Activated CD4-positive, alpha-beta T cell treated with anti-CD3 and anti-CD28 coated beads, Interleukin-2, amount 50 U/mL, for 16 hours (primary cell): Measurements from ENCODE around the gene CASQ2.
A peak's percentile ranks its signal among the peaks of the same experiment; 100 is the strongest.

Experiments
- DNase-seq: peaks from one replicate; pipeline ENCODE4 v3.0.0-alpha.2; 2020

Gene CASQ2

DNA sequence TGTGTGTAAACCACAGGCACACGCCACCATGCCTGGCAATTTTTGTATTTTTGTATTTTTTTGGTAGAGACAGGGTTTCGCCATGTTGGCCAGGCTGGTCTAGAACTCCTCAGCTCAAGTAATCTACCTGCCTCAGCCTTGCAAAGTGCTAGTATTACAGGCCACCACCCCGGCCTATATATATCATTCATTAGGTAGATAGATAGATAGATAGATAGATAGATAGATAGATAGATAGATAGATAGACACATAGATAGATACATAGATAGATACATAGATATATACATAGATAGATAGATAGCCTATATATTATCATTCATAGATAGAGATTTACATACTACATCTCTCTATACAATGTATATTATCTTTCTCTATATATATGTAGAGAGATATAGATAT, 80.8 kb downstream of the CASQ2 start:
- DNase-seq, result no peak

DNA sequence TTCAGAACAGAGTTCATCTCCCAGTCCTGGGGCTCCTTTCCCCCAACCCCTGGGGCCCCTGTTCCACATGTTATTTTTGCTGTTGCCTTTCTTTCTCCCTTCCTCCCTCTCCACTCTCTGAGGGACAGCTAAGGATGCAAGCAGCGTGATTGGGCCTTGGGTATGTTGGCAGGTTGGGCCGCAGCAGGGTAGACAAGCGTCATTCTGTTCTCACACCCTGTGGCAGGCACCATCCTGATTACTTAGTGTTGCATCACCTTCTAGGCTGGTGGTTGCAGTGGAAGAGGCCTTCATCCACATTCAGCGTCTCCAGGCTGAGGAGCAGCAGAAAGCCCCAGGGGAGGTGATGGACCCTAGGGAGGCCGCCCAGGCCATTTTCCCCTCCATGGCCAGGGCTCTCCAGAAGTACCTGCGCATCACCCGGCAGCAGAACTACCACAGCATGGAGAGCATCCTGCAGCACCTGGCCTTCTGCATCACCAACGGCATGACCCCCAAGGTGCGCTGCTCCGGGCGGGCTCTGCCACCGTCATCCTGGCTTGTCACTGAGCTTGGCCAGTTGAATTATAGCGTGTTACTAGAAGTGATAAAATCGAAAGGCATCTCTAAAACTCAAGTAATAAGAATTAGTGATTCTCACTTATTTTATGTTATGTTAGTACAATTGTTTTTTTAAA, 83.3 kb downstream of the CASQ2 start:
- DNase-seq, result no peak

DNA sequence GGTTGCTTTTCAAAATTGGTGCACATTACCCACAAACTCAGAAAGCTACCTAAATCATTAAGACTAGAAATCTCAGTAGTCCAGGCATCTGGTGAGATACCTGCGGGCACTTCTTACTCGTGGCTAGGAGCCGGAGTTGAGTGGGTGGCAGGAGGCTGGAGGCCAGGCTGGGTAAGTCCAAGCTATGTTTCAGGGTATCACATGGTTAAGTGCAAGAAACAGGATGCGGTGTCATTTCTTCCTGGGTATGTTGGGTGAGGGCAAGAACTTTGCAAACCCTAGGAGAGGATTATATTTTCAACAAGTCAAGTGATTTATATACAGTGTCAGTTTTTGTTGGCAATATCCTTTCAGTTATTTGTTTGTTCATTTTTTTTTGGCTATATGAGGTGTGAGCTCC, 85.7 kb downstream of the CASQ2 start:
- DNase-seq, result no peak

DNA sequence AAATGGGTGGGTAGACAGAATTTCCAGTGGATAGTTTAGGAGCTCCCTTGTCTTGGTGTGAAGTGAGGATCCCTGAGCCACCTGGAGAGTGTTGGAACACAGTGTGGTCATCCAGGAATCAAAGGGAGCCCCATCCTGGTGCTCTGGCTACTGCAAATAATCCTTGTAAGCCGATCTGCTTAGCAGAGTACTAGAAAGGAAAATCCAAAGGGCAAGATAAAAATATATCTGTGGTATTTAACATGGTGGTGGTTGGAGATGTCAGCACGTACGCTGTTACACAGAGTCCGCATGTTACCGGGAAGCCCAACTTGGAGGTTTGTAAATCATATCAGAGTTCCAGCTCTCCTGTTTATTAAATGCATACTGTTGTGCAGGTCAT, 87.8 kb downstream of the CASQ2 start:
- no peak for DNase-seq

DNA sequence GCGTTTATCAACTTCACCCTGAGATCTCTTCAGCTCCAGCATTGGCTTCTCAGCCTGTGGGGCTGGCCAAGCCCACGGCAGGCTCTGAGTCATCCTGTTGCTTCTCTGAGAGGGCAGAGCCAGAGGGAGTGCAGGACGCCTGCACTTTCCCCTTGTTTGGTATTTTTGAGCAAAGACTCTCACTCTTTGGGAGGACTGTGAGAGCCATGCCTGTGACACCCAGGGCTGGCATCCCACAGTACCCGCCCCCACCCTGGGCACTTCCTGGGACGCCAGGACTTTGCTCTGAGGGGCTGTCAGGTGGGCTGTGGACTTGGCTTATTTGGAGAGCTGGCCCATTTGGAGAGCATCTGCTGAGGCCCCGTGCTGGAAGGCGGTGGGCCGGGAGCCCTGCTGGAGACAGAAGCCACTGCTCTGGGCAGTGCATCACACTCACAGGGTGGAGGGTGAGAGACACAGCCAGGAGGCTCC, 89.3 kb downstream of the CASQ2 start:
- no peak for DNase-seq

DNA sequence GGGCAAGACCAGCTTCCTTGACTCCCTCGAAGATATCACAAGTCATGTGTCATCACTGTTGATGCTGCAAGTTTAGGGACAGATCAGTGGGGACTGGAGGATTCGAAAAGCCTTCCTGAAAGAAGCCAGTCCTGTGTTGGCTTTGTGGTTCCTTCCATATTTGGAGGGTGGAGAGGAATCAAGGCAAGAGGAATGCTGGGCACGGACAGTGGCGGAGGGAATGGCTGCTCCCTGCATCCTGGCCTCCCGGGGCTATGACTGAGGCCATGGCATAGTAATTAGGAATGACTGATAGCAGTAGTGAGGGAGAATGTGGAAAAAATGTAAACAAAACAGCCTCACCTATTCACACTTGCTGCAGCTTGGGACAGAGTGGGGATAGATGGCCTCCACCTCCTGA, 90.4 kb downstream of the CASQ2 start:
- no peak for DNase-seq

DNA sequence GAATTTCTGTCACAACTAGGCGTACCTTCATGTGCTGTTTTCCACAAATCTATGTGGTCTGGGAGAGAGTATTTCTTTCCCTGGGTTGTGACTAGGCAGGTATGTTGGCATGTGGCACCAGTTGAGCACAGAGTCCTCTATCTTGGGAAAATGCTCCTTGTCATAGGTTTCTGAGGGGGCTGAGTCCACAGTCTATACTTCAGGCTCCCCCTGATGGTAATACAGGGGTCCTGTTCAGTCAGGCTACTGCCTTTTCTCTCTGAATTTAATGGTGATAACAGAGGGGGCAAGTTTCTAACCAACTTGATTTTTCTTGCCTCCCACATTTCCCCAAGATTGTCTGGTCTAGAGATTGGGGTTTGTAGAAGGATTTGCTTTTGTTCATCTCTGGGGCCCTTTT, 90.9 kb downstream of the CASQ2 start:
- DNase-seq, result no peak

DNA sequence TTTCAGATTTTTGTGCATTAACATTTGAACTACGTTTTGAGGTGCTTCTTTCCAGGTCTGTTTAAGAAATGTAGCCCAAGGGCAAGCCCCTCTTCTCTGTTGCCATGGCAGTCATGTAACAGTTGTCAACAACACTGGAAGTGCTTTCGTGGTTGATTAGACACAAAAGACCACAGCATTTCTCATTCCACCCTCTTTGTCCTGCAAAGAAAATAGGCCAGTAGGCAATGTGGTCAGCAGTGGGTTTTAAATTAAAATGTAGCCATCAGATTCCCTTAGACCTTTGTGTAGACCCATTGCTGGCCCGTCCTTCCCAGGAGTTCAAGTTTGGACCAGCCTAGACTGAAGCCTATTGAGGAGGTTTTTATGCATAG, 91.3 kb downstream of the CASQ2 start:
- DNase-seq, result no peak

DNA sequence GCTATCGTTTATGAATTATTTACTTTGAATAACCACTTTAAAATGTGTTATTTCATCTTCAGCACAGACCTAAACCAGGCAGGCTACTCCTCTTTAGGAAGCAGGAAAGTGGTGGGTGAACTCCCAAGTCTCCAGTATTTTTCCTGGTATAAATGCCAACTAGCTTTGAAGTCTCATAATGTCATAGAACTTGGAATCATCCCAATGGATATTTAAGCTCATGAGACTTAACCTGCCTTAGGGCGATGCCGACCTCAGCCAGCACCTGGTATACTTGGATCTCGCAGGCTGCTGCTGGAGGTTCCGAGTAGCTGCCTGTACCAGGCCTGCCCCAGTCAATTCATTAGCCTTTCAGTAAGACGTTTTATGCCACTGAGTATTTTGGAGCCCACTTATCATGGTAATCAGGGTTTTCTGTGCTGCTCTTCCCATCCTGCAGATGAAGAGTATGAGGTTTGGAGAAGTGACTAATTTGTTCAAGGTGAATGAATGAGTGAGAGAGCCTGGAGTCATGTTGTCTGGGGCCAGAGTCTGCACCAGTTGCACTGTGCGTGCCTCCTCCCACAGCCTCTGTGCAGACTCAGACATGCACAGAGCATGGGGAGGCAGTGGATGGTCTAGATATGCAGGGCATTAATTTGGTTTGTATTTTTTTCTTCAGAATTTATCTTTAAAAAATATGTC, 91.9 kb downstream of the CASQ2 start:
- DNase-seq, result no peak

DNA sequence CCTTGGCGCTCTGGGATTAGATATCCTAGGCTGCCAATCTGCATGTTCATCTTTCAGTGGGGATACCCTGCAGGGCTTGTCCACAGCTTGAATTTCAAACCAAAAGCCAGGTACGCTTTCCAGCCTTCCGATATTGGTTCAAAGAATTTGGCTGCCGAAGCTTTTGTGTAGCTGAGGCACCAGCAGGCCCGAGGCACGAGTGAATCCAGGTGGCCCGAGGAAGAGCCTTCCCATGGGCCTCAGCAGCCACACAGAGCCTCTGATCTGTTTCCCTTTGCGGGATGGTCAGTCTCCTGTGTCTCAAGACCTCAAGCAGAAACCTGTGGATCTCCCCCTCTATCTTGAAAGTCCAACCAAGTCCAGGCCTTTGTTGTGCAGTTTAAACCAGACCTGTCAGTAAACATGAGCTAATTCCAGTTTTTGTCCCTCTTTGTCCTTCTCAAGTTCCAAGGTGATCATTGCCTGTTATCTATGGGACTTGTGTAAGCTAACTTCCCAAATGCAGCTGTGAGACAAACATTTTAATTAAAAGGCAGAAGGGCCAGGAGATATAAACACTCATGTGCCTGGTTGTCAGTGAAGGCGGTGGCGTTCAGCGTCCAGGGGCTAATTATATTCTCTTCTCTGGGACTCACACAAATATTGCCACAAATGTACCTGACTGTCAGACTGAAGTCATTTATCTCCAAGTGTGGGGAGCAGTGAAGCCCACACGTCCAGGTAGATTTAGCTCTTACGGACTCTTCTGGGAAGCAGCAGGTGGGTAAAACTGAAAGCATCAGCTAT, 96.1 kb downstream of the CASQ2 start:
- no peak for DNase-seq

DNA sequence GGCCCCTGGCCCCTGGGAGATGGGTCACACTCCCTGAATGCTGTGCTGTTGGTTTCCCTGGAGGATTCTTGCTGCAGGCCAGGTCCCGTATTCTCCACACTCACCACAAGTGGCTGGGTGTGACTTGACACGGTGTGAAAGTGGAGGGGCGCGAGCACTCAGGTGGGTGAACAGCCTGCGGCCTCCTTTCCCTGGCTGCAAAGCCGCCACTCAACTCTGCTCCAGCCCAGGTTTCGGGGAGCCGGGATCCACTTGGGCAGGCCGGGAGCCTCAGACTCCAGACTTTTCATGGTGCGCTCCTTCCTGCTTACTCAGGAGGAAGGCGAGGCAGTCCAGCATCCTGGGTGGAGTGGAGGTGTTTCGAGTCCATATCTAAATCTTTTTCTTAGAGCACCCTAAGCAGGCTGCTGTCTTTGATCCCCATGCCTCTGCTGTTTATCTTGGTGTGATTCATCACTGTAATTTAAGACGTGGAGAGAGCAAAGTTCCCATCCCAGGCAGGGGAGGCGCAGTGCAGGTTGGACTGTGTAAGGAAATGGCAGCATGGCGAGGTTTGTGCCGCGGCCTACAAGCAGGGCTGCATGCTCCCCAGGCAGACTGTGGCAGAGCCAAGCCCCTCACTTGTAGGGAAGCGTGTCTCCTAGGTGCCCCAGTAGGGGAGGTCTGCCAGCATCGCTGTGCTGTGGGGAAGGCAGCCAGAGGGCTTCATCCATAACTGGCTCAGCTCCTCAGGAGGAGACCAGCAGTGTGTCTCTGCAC, 97.2 kb downstream of the CASQ2 start:
- DNase-seq, result no peak

DNA sequence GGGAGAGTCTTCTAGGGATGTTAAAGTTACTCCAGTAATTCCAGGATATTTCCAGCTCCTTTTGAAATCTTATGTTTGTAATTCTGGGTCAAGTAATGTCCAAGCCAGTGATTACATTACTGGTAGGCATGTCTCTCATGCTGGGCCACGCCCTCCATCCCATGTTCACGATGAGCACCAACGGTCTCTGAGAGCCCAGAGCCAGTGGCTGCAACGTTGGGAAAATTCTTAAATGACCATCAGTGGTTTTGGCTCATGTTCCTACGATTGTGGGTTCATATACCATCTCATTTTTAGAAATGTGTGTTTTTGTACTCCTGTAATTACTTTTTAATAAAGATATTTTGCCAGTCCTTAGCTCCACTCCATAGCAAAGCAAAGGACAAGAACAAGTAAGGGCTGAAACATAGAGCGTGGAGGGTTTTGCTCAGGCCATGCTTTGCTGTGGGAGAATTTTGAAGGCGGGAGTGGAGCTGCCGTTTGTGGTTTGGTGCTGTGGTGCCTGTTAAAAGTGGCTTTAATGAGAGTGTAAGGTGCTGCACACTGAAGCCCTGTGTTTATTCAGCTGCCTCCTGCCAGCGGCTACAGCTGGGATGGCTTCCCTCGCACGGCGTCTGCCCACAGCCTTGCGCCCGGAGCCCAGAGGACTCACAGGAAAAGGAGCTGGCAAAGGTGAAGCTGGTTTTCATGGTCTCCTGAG, 97.9 kb downstream of the CASQ2 start:
- no peak for DNase-seq

DNA sequence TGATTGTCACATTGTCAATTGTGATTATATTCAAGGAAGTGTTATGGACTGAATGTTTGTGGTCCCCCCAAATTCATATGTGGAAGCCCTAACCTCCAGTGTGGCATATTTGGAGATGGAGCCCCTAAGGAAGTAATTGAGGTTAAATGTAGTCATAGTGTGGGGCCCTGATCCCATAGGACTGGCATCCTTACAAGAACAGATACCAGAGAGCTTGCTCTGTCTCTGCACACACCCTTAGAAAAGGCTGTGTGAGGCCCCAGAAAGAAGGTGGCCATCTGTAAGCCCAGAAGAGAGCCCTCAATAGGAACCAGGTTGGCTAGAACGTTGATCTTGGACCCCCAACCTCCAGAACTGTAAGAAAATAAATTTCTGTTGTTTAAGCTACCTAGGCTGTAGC, 98.6 kb downstream of the CASQ2 start:
- DNase-seq, result no peak

DNA sequence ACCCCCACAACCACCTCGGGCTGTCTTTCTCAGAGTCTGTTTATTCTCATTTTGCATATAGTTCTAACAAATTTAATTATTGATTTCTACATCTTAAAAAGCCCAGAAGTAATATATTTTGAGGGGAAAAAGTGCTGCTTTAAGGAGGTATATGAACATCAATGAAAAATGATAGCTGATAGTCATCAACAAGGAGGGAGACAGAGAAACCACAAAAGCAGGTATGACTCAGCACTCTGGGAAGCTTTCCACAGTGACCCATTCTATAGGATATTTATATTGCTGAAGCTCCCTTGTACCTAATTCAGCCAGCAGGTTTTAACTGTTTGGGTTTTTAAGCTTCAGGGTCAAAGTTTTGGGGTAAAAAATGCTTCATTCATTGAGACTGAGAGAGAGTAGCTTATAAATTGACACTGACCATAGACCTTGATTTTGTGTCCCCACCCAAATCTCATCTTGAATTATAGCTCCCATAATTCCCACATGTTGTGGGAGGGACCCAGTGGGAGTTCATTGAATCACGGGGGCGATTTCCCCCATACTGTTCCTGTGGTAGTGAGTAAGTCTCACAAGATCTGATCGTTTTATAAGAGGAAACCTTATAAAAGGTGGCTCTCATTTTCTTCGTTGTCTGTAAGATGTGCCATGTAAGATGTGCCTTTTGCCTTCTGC, 99.4 kb downstream of the CASQ2 start:
- DNase-seq, result peak; percentile 32

DNA sequence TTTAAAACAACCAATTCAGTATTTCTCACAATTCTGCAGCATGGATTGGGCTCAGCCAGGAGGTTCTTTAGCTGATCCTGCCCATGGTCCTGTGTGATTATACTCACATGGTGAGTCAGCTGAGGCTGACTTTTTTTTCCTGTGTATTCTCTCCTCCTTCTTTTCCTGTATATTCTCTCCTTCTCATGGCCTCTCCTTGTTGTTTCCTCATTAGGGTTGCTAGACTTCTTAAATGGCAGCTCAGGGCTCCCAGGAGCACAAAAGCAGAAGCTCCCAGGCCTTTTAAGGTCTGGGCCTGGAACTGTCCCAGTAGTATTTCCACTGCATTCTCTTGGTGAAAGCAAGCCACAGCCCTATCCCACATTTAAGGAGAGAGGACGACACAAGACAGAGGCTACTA, 99.9 kb downstream of the CASQ2 start:
- DNase-seq, result no peak

DNA sequence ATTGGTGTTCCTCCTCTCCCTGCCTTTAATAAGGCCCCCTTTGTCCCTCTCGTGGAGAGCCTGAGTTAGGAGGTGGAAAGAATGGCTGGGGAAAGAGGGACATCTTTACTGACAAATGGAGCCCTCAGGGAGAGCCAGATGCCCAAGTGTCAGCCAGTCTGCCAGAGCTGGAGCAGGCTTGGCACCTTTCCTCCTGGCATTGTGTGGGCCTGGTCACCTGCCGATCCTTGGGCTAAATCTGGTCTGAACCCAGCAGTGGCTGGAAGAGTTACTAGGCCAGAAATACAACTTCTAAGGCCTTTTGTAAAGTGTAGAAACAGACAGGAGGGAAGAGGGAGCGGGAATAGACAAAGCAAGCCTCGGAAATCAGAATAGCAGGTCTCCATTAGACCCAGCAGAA, 101.8 kb downstream of the CASQ2 start:
- DNase-seq, result no peak

DNA sequence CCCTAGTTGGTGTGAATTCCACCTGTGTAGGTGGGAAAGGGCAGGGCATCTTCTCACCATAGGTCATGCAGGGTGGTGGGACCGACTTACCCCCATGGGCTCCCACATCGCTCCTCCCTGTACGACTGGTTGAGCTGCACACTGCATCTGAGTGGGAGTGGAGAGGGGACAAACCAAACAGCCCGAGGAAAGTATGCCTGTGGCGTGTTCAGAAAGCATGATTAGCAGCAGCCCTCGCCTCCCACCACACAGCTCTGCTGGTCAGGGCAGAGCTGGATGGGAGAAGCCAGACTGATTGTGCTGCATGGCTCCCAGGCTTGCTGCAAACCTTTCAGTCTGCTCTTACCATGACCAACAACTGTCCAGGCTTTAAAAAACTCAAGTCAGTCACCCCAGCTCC, 102.3 kb downstream of the CASQ2 start:
- no peak for DNase-seq

DNA sequence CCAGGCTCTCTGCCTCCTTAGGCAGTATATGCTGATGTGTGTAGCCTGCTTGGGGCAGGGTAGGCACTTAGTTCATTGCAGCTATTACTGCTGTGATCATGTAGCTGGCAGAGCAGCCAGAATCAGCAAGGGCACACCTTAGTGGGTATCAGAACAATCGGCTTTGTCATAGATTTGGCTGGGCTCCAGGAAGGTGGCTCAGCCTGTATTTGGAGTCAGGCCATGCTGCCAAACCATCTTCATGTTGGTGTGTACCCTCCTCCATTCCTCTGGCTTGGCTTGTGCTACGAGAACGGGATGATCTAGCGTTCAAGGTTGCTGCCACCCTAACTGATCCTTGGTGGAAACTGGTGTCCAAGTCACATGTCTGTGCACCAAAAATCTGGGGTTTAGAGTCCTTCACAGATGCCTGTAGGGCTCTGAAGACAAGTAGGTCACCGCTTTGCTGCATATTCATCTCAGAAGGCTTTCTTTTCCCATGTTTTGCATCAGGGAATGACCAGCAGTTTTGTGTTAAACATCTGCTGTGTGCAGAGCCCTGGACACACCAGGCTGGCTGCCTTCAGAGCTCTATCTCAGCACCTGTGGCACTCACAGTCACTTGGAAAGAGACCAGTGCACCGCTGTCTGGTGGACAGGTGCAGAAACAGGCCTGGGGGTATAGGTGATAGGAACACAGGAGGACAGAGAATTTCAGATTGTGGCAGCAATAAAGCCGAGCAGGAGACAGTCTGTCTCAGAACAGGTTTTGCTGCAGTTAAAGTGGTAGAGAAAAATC, 103.0 kb downstream of the CASQ2 start:
- no peak for DNase-seq

DNA sequence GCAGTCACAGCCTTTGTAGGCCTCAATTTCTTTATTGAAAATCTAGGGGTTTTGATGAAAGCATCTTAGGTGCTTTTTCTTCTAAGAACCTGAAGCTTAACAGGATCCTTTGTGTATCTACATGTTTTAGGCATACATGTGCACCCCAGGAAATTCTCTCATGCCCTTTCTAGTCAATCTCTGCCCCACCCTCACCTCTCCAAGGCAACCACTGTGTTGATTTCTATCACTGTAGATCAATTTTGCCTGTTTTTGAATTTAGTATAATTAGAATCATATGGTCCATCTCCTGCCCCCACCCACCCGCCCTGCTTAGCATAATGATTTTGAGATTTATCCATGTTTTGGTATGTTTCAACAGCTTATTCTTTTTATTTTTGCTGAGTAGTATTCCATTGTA, 107.4 kb downstream of the CASQ2 start:
- no peak for DNase-seq

DNA sequence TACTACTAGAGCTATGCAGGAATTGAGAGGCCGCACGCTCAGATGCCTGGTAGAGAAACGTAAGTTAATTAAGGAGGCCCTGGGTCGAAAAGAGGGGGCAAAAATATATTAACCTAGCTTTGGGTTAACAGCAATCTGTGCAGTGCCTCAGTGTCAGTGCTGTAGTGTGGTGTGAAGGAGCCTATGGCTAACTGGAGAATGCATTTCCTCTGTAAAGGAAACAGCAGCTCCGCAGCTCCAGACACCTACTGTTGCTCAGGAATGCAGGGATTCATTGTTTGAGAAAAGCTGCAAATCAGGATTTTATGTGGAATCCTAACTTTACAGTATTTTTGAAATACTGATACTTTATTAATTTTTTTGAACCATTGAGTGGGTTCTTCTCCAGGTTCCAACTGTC, 108.4 kb downstream of the CASQ2 start:
- no peak for DNase-seq

DNA sequence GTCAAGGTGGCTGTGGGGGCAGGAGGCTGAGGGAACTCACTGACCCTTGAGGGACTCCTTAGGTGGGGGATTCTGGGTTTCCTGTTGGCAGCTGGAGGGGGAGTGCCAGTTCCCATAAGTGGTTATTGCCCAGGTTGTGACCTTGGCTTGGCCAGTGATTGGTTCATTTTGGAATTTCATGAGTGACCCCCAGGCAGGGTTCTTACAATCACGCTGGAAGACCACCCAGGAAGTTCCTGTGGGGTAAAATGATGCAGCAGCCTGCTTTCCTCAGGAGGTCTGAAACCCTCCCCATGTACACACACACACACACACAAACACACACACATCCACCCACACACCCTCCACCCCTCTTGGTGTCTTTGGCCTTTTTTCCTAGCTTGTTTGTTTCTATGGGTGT, 109.9 kb downstream of the CASQ2 start:
- DNase-seq, result no peak
